SK-N-SH (cell line): ENCODE measurements around the gene PLS3.
A peak's percentile ranks its signal among the peaks of the same experiment; 100 is the strongest.

Experiments used
- FOXJ3 ChIP-seq: sonication (generic); formaldehyde crosslinking; IDR thresholded peaks from 2 replicates; pipeline ENCODE4 v1.5.1; 2020; ENCODE audit warnings: mild to moderate bottlenecking, missing genetic modification reagents
- FOXM1 ChIP-seq: IDR thresholded peaks from 2 replicates; pipeline ENCODE4 v1.4.0; 2012; ENCODE audit warnings: low read depth, mild to moderate bottlenecking
- GABPA ChIP-seq: IDR thresholded peaks from 2 replicates; pipeline ENCODE4 v1.4.0; 2012; ENCODE audit warnings: low read depth, mild to moderate bottlenecking
- JUND ChIP-seq: IDR thresholded peaks from 2 replicates; pipeline ENCODE4 v1.4.0; 2012
- NRF1 ChIP-seq: IDR thresholded peaks from 2 replicates; pipeline ENCODE4 v1.6.1; 2012; ENCODE audit warnings: low read depth, mild to moderate bottlenecking, low read length
- POLR2AphosphoS5 ChIP-seq: IDR thresholded peaks from 2 replicates; pipeline ENCODE4 v1.6.1; 2012; ENCODE audit warnings: low read depth, low read length
- TAF1 ChIP-seq: IDR thresholded peaks from 2 replicates; pipeline ENCODE4 v1.6.1; 2012; ENCODE audit warnings: low read depth, mild to moderate bottlenecking, low read length, moderate library complexity, borderline replicate concordance
- ZBTB33 ChIP-seq: IDR thresholded peaks from 2 replicates; pipeline ENCODE4 v1.4.0; 2012; ENCODE audit warnings: low read depth, borderline replicate concordance
- TF ChIP-seq, protein P1 (sequence below): IDR thresholded peaks from 2 replicates; pipeline ENCODE4 v1.4.0; 2012; ENCODE audit warnings: low read depth
- TF ChIP-seq, protein P2 (sequence below): IDR thresholded peaks from 2 replicates; pipeline ENCODE4; 2012
- TF ChIP-seq, protein P3 (sequence below): fragments of 200-600 bp; sonication (generic); IDR thresholded peaks from 2 replicates; pipeline ENCODE4 v1.6.1; 2017; ENCODE audit warnings: antibody characterized with exemption, mild to moderate bottlenecking, moderate library complexity

- TF ChIP-seq GABPA (no peak), JUND (no peak), FOXJ3 (no peak), FOXM1 (no peak), ZBTB33 (no peak), NRF1 (no peak), POLR2AphosphoS5 (no peak), TAF1 (no peak)
- TF ChIP-seq, protein P1, sequence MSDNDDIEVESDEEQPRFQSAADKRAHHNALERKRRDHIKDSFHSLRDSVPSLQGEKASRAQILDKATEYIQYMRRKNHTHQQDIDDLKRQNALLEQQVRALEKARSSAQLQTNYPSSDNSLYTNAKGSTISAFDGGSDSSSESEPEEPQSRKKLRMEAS = no peak
- TF ChIP-seq, protein P2, sequence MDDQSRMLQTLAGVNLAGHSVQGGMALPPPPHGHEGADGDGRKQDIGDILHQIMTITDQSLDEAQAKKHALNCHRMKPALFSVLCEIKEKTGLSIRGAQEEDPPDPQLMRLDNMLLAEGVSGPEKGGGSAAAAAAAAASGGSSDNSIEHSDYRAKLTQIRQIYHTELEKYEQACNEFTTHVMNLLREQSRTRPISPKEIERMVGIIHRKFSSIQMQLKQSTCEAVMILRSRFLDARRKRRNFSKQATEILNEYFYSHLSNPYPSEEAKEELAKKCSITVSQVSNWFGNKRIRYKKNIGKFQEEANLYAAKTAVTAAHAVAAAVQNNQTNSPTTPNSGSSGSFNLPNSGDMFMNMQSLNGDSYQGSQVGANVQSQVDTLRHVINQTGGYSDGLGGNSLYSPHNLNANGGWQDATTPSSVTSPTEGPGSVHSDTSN = no peak
- TF ChIP-seq, protein P3, sequence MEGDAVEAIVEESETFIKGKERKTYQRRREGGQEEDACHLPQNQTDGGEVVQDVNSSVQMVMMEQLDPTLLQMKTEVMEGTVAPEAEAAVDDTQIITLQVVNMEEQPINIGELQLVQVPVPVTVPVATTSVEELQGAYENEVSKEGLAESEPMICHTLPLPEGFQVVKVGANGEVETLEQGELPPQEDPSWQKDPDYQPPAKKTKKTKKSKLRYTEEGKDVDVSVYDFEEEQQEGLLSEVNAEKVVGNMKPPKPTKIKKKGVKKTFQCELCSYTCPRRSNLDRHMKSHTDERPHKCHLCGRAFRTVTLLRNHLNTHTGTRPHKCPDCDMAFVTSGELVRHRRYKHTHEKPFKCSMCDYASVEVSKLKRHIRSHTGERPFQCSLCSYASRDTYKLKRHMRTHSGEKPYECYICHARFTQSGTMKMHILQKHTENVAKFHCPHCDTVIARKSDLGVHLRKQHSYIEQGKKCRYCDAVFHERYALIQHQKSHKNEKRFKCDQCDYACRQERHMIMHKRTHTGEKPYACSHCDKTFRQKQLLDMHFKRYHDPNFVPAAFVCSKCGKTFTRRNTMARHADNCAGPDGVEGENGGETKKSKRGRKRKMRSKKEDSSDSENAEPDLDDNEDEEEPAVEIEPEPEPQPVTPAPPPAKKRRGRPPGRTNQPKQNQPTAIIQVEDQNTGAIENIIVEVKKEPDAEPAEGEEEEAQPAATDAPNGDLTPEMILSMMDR = peak; percentile 93
Measured at GRCh38 chrX:115690511-115691216, 129.7 kb downstream of the PLS3 start.
